ENCODE data around the gene APOBEC3G. TPM values are rescaled to one million over a fixed set of nuclear protein-coding genes. Genes with fewer than 3 reads are reported as not detected.
"Not testable (repeated sequence)": the region's sequence is repeated elsewhere in the genome, so short reads cannot be mapped to it uniquely, and the experiment has no call there.

Gene APOBEC3G
- 6.6 TPM for total RNA-seq

DNA sequence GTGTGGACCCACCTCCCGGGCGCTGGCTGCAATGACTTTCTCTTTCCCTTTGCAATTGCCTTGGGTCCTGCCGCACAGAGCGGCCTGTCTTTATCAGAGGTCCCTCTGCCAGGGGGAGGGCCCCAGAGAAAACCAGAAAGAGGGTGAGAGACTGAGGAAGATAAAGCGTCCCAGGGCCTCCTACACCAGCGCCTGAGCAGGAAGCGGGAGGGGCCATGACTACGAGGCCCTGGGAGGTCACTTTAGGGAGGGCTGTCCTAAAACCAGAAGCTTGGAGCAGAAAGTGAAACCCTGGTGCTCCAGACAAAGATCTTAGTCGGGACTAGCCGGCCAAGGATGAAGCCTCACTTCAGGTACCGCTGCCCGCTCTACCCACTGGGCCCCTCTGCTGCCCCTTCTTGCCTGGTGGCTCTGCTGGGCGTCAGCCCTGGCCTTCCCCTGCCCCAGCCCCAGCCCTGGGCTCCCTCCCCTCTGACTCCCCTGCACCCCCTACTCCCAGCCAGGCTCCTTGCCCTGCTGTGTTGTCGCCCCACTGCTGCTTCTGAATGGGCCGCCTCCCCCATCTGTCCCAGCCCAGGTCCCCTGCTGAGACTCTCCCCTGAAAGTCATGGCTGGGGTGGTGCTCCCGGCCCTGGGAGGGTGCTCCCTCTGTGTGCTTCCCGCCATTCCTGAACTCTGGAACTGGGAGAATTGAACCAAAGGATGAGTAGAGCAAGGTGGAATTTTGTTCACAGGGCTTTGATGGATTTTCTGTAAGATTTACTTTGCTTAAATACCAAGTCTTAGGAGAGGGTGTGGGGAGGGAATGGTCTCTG is at the start of gene APOBEC3G:
Gene APOBEC3G (plus strand): TSS at position 250 of the 815 bp plus-strand sequence. CDS start 87 bp downstream, at position 337.
- peak; percentile 35 for DNase-seq

DNA sequence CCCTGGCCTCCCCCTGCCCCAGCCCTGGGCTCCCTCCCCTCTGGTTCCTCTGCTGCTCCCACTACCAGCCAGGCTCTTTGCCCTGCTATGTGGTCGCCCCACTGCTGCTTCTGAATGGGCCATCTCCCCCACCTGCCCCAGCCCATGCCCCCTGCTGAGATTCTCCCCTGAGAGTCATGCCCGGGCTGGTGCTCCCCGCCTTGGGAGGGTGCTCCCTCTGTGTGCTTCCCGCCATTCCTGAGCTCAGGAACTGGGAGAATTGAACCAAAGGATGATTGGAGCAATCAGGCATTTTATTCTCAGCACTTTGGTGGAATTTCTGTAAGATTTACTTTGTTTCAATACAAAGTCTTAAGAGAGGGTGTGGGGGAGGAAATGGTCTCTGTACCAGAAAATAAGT is 49.4 kb upstream of the APOBEC3G start:
- DNase-seq: no peak

DNA sequence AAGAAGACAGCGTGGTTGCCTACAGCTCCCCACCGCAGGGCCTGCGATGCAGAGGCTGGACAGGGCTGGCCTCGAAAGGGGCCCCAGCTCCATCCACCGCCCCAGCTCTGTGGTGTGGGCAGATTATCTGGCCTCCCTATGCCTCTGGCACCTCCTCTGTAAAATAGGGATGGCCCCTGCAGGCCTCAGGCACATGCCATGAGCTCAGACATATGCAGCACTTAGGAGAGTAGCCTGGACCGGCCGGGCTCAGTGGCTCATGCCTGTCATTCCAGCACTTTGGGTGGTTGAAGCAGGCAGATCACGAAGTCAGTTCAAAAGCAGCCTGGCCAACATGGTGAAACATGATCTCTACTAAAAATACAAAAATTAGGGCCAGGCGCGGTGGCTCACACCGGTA is 48.8 kb upstream of the APOBEC3G start:
- DNase-seq: no peak

DNA sequence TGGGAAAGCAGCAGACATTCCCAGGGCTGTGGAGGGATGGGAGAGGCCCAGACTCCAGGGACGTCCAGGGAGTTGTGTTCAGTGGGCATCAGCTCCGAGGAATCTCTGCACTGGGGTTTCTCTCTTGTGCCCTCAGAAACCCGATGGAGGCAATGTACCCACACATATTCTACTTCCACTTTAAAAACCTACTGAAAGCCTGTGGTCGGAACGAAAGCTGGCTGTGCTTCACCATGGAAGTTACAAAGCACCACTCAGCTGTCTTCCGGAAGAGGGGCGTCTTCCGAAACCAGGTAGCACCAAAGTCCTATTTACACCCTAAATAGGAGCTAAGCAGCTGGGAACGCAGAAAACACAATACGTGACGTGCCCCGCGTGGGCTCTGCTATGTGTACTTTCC is 47.8 kb upstream of the APOBEC3G start:
- DNase-seq: no peak

DNA sequence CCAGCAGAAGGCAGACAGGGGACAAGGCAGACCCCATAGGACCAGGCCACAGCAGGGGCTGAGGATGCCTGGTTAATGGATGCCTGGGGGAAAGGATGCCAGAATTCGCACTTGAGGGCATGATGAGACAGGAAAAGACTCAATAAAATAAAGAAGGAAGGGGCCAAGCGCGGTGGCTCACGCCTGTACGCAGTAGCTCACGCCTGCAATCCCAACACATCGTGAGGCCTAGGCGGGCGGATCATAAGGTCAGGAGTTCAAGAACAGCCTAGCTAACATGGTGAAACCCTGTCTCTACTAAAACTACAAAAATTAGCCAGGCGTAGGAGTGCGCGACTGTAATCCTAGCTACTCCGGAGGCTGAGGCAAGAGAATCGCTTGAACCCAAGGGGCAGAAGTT is 46.4 kb upstream of the APOBEC3G start:
- no peak for DNase-seq

DNA sequence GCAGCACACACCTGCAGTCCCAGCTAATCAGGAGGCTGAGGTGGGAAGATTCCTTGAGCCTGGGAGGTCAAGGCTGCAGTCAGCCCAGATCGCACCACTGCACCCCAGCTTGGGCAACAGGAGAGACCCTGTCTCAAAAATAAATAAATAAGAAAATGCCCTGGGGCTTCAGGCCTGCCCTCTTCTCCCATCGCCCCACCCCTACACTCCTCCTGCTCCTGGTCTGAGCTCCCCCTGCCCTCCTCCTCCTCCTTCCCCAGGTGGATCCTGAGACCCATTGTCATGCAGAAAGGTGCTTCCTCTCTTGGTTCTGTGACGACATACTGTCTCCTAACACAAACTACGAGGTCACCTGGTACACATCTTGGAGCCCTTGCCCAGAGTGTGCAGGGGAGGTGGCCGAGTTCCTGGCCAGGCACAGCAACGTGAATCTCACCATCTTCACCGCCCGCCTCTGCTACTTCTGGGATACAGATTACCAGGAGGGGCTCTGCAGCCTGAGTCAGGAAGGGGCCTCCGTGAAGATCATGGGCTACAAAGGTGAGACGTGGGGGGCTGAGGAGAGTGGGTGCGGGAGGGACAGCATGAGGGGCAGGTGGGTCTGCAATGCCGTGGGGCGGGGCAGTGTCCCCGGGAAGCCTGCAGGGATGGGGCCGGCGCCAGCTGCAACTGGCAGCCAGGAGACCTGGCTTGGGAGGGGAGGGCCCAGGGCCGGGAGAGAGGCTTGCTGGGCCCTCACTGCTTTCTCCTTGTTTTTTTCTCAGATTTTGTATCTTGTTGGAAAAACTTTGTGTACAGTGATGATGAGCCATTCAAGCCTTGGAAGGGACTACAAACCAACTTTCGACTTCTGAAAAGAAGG is 45.4 kb upstream of the APOBEC3G start:
- DNase-seq: not testable (repeated sequence)

DNA sequence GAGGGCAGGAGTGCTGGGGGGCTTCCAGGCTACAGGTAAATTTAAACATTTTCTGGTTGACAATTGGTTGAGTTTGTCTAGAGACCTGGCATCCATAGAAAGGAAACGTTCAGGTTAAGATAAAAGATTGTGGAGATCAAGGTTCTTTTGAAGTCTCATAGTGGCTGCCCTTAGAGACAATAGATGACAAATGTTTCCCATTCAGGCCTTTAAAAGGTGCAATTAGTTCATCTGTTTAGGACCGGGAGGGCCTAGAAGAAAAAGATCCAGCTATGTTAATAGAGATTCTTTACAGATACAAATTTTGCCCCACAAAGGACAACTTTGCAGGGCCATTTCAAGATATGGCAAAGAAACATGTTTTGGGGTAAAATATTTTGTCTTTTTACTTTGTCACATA is 40.0 kb upstream of the APOBEC3G start:
- DNase-seq: not testable (repeated sequence)

DNA sequence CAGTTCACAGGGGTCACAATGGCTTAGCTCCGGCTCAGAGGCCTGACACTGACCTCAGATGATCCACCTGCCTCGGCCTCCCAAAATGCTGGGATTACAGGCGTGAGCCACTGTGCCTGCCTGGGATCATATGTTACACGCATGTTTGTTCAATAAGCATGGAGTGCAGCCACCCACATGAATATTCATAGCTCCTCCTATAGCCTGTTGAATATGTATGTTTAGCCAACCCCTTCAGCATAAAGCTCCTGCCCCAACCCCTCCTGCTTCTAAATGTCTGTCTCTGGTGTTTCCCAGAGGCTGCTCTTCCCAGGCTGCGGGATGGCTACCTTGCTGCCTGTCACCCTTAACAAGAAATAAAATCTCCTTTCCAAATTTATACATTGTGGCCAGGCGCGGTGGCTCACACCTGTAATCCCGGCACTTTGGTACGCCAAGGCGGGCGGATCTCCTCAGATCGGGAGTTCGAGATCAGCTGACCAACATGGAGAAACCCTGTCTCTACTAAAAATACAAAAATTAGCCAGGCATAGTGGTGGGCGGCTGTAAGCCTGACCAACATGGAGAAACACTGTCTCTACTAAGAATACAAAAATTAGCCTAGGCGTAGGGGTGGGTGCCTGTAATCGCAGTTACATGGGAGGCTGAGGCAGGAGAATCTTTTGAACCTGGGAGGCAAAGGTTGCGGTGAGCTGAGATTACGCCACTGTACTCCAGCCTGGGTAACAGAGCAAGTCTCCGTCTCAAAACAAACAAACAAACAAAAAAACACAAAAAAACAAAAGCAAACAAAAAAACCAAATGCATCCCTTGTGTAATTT is 37.6 kb upstream of the APOBEC3G start:
- DNase-seq: no peak

DNA sequence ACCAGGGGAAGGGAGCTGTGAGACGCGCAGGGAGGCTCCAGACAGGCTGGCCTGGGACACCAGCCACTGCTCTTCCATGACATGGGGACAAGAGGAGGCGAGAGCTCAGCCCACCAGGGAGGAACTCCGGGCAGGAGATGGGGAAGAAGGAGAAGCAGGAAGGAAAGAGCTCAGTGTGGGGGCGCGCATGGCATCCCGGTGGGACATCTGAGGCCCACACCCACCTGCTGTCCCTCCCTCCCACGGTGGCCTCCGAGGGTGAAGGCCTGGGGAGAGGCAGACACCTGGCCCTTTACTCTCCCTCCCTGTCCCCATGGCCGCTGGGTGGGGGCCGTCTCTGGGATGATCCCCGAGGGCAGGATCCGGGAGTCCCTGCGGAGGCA is 36.9 kb upstream of the APOBEC3G start:
- DNase-seq: not testable (repeated sequence)

DNA sequence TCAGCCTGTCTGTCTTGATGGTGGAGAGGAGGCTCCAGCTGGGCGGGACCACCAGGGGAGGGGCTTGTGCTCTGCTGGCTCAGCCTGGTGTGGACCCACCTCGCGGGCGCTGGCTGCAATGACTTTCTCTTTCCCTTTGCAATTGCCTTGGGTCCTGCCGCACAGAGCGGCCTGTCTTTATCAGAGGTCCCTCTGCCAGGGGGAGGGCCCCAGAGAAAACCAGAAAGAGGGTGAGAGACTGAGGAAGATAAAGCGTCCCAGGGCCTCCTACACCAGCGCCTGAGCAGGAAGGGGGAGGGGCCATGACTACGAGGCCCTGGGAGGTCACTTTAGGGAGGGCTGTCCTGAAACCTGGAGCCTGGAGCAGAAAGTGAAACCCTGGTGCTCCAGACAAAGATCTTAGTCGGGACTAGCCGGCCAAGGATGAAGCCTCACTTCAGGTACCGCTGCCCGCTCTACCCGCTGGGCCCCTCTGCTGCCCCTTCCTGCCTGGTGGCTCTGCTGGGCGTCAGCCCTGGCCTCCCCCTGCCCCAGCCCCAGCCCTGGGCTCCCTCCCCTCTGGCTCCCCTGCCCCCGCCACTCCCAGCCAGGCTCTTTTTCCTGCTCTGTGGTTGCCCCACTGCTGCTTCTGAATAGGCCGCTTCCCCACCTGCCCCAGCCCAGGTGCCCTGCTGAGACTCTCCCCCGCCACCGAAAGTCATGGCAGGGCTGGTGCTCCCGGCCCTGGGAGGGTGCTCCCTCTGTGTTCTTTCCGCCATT is 36.4 kb upstream of the APOBEC3G start, which contains the start of gene APOBEC3F:
Gene APOBEC3F (plus strand): TSS at position 327 of the 759 bp plus-strand sequence. CDS start 97 bp downstream, at position 424.
- DNase-seq: peak; percentile 45

DNA sequence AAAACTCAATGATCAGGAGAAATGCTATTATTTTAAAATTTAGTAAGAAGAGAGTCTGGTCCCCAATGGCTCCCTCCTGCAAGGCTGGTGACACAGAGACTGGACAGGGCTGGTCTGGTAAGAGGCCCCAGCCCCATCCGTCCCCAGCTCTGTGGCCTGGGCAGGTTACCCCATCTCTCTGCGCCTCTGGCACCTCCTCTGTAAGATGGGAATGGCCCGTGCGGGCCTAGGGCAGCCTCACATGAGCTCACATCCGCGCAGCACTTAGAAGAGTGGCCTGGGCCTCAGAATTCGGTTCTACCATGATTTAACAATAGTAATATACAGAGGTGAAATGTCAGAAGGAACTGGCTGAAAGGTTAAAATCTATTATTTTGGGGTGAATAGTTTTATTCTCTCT is 35.2 kb upstream of the APOBEC3G start:
- DNase-seq: no peak

DNA sequence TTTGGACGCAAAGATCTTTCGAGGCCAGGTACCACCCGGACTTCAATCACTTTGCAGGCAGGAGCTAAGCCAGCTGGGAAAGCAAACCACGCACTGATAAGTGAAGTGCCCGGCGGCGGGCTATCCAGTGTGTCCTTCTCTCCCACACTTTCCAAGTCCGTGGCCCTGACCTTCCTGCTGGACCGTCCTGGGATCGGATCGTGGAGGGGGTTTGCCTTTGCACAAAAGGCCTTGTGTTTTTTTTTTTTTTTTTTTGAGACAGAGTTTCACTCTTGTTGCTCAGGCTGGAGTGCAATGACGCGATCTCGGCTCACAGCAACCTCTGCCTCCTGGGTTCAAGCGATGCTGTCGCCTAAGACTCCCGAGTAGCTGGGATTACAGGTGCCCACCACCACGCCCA is 34.0 kb upstream of the APOBEC3G start:
- not testable (repeated sequence) for DNase-seq

DNA sequence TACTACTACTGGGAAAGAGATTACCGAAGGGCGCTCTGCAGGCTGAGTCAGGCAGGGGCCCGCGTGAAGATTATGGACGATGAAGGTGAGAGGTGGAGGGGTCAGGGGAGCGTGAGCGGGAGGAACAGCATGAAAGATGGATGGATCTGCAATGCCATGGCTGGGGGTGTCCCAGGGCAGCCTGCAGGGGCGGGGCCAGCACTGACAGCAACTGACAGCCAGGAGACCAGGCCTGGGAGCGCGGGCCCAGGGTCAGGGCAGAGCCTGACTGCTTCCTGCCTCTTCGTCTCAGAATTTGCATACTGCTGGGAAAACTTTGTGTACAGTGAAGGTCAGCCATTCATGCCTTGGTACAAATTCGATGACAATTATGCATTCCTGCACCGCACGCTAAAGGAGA is 31.9 kb upstream of the APOBEC3G start:
- DNase-seq: not testable (repeated sequence)

DNA sequence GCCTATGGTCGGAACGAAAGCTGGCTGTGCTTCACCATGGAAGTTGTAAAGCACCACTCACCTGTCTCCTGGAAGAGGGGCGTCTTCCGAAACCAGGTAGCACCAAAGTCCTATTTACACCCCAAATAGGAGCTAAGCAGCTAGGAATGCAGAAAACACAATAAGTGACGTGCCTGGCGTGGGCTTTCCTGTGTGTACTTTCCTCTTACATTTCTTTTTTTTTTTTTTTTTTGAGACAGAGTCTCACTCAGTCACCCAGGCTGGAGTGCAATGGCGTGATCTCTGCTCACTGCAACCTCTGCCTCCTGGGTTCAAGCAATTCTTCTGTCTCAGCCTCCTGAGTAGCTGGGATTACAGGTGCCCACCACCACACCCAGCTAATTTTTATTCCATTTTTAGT is 27.6 kb upstream of the APOBEC3G start:
- DNase-seq: peak; percentile 15

DNA sequence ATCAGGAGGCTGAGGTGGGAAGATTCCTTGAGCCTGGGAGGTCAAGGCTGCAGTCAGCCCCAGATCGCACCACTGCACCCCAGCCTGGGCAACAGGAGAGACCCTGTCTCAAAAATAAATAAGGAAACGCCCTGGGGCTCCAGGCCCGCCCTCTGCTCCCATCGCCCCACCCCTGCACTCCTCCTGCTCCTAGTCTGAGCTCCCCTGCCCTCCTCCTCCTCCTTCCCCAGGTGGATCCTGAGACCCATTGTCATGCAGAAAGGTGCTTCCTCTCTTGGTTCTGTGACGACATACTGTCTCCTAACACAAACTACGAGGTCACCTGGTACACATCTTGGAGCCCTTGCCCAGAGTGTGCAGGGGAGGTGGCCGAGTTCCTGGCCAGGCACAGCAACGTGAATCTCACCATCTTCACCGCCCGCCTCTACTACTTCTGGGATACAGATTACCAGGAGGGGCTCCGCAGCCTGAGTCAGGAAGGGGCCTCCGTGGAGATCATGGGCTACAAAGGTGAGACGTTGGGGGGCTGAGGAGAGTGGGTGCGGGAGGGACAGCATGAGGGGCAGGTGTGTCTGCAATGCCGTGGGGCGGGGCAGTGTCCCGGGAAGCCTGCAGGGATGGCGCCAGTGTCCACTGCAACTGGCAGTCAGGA is 25.1 kb upstream of the APOBEC3G start:
- not testable (repeated sequence) for DNase-seq

DNA sequence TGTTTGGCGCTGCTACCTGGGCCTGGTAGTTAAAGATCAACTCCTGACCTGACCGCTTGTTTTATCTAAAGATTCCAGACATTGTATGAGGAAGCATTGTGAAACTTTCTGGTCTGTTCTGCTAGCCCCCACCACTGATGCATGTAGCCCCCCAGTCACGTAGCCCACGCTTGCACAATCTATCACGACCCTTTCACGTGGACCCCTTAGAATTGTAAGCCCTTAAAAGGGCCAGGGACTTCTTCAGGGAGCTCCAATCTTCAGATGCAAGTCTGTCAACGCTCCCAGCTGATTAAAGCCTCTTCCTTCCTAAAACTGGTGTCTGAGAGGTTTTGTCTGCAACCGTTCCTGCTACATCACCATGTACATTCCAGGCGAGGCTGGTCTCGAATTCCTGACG is 21.4 kb upstream of the APOBEC3G start:
- no peak for DNase-seq

DNA sequence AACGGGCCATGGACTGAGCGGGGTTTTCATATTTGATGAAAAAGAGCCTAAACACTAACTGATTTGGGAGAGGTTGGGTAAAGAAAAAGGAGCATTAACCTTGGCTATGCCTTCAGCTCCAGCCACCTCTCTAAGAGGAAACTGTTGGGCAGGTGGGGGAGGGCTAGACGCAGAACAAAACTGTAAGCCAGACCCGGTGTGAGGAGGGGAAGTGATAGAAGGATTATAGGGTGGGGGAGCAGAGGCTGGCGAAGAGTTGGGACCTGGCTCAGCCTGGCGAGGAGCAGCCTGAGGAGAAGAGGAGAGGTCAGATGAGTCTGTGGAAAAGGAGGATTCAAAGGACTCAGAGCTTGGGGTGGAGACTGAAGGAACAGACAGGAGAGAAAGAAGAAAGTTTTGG is 15.8 kb upstream of the APOBEC3G start:
- DNase-seq: not testable (repeated sequence)

DNA sequence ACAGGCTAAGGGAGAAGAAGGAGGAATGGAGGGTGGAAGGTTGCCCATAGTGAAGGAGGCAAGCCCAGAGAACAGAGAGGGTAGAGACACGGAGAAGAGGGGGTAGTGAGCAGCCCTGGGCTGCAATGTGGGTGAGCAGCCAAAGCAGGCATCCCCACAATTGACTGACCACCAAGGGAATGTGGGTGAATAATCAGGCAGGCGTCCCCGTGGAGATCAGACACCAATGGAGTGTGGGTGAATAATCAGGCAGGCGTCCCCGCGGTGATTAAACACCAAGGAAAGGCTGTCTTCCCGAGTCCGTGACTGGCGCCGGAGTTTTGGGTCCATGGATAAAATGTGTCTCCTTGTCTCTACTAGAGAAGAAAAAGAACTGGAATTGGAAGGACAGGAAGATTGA is 15.1 kb upstream of the APOBEC3G start:
- DNase-seq: not testable (repeated sequence)

DNA sequence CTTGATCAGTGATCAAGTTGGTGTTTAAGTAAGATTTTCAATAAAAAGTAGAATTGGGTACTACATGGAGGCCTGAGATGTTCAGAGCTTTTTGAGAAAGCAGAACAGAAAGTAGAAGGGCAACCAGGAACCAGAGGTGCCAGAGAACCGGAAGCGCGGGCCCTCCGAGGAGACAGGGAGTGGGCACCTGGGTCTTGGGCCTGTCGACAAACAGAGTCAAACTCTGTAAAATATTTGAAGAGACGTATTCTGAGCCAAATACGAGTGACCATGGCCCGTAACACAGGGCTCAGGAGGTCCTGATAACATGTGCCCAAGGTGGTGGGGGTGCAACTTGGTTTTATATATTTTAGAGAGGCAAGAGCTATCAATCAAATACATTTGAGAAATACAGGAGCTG is 13.2 kb upstream of the APOBEC3G start:
- DNase-seq: not testable (repeated sequence)

DNA sequence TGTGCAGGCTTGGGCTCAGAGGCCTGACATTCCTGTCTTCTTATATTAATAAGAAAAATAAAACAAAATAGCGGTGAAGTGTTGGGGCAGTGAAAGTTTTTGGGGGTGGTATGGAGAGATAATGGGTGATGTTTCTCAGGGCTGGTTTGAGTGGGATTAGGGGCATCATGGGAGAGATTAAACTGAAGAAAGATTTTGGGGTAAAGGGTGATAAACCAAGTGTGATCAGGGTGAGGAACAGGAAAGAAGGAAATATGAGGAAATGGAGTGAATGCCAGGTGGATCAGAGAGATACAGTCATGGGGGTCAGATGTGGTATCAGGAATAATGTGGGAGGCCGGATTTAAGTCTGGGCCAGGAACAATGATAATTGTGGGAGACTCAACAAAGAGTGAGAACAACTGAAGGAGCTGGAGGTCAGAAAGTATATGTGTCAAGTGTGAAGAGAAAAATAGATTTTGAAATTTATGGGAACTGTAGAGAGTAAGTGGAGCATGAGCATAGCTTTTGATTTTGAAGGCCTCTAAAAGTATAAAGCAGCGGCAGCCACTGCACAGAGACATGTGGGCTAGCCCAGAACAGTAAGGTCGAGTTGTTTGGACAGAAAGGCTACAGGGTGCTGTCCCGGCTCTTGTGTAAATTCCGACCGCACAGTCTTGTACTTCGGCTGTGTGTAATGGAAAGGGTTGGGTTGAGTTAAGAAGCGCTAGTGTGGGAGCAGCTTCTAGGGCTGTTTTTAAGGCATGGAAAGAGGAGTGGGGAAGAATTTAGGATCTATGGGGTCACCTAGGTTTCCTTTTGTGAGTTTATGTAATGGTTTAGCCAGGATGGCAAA is 10.4 kb upstream of the APOBEC3G start:
- DNase-seq: not testable (repeated sequence)

Measured in tongue (tissue), 2 donors.